ENCODE data around the gene ARFGAP2.

- no peak for TF ChIP-seq POLR2A (IDR thresholded peaks at IDR 0.05; ENCODE audit: low read depth)
- TF ChIP-seq CTCF (IDR thresholded peaks at IDR 0.05): no peak
- TF ChIP-seq POLR2AphosphoS5 (IDR thresholded peaks at IDR 0.05): no peak
These were observed 44.2 kb downstream of the ARFGAP2 start for GRCh38 chr11:47132490-47132889.
